ENCODE results near the gene TEX19. TPM values are rescaled to one million over a fixed set of nuclear protein-coding genes. Genes with fewer than 3 reads are reported as not detected.

TEX19 gene
- total RNA-seq, 1 experiment from 2014 or later = 0.21 TPM

DNA sequence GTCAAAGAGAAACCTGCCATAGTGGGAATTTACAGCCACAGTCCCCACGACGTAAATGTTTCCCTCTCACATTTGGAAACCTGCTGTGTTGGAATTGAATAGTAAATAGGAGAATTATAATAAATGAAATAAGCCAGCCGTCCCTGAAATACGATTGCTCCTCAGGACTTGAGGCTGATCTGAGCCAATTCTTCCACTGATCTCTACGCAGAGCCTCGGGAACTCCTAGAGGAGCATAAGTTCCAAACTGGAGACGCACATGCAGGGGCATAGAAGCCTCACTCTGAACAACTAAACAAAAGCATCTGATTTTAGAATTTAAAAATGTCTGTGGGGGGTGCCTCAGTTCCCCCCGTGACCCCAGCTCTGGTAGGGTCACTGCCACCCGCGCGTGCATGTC lies 10.2 kb upstream of the TEX19 start:
- Histone ChIP-seq H3K36me3 (ENCODE audit: control insufficient read depth, insufficient read depth, low read length) (no peaks in the 10 kb centered on the region), H3K9me3 (ENCODE audit: control insufficient read depth, insufficient read depth, low read depth, low read length) (no peaks in the 10 kb centered on the region), H3K4me1 (ENCODE audit: control insufficient read depth, insufficient read depth, low read length) (peaks cover 29% of the 10 kb centered on the region), H3K27ac (ENCODE audit: low read length) (no peak overlapping the region; the same call in 1 of the 2 replicates), H3K4me3 (ENCODE audit: low read depth in 2 of 2, low read length in 2 of 2) (no peak overlapping the region), H3K27me3 (ENCODE audit: control insufficient read depth, insufficient read depth, low read length) (no peaks in the 10 kb centered on the region)
- POLR2A ChIA-PET = no interaction called here
- CTCF ChIA-PET = no interaction called here
- in situ Hi-C loops (cut with HindIII; ENCODE audit: low pct_unique_long_range_greater_than_20kb, low sequenced_read_pairs) = loop anchor here (5.0 to 10.0 kb wide), 2 partner anchors 54 to 68 kb away; partner anchors contain the start of genes HEXD and OGFOD3
- no peak for DNase-seq (ENCODE audit: low read depth, low spot score)
- no peak for TF ChIP-seq POLR2AphosphoS5 (IDR thresholded peaks at IDR 0.05; ENCODE audit: low read depth, low read length)
- TF ChIP-seq, protein P1, sequence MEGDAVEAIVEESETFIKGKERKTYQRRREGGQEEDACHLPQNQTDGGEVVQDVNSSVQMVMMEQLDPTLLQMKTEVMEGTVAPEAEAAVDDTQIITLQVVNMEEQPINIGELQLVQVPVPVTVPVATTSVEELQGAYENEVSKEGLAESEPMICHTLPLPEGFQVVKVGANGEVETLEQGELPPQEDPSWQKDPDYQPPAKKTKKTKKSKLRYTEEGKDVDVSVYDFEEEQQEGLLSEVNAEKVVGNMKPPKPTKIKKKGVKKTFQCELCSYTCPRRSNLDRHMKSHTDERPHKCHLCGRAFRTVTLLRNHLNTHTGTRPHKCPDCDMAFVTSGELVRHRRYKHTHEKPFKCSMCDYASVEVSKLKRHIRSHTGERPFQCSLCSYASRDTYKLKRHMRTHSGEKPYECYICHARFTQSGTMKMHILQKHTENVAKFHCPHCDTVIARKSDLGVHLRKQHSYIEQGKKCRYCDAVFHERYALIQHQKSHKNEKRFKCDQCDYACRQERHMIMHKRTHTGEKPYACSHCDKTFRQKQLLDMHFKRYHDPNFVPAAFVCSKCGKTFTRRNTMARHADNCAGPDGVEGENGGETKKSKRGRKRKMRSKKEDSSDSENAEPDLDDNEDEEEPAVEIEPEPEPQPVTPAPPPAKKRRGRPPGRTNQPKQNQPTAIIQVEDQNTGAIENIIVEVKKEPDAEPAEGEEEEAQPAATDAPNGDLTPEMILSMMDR (IDR thresholded peaks at IDR 0.05) = no peak
- TF ChIP-seq, protein P2, sequence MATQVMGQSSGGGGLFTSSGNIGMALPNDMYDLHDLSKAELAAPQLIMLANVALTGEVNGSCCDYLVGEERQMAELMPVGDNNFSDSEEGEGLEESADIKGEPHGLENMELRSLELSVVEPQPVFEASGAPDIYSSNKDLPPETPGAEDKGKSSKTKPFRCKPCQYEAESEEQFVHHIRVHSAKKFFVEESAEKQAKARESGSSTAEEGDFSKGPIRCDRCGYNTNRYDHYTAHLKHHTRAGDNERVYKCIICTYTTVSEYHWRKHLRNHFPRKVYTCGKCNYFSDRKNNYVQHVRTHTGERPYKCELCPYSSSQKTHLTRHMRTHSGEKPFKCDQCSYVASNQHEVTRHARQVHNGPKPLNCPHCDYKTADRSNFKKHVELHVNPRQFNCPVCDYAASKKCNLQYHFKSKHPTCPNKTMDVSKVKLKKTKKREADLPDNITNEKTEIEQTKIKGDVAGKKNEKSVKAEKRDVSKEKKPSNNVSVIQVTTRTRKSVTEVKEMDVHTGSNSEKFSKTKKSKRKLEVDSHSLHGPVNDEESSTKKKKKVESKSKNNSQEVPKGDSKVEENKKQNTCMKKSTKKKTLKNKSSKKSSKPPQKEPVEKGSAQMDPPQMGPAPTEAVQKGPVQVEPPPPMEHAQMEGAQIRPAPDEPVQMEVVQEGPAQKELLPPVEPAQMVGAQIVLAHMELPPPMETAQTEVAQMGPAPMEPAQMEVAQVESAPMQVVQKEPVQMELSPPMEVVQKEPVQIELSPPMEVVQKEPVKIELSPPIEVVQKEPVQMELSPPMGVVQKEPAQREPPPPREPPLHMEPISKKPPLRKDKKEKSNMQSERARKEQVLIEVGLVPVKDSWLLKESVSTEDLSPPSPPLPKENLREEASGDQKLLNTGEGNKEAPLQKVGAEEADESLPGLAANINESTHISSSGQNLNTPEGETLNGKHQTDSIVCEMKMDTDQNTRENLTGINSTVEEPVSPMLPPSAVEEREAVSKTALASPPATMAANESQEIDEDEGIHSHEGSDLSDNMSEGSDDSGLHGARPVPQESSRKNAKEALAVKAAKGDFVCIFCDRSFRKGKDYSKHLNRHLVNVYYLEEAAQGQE (IDR thresholded peaks at IDR 0.05; ENCODE audit: insufficient read depth in 1 of 2, low read depth in 2 of 2, low read length in 1 of 2) = no peak
- TF ChIP-seq TCF7L2 (IDR thresholded peaks at IDR 0.05; ENCODE audit: low read depth, low read length) = no peak
- no peak for TF ChIP-seq SIN3A (IDR thresholded peaks at IDR 0.05; ENCODE audit: borderline replicate concordance, insufficient read depth, low read depth, low read length)
- intact Hi-C loops (cut with micrococcal nuclease; ENCODE audit: unreplicated experiment) = no loop called here
- BruUV-seq (replicated peaks) = no TSS peak
- ATAC-seq = no peak

- Histone ChIP-seq H3K36me3 (ENCODE audit: control insufficient read depth, insufficient read depth, low read length) (no peaks in the 10 kb centered on the region), H3K9me3 (ENCODE audit: control insufficient read depth, insufficient read depth, low read depth, low read length) (no peaks in the 10 kb centered on the region), H3K4me1 (ENCODE audit: control insufficient read depth, insufficient read depth, low read length) (peaks cover 29% of the 10 kb centered on the region), H3K4me3 (ENCODE audit: low read depth in 2 of 2, low read length in 2 of 2) (no peak overlapping the region), H3K27me3 (ENCODE audit: control insufficient read depth, insufficient read depth, low read length) (no peaks in the 10 kb centered on the region), H3K27ac (ENCODE audit: low read length) (peak overlapping the region; percentile 32)
- in situ Hi-C loops (cut with HindIII; ENCODE audit: low pct_unique_long_range_greater_than_20kb, low sequenced_read_pairs) (loop anchor here (5.0 to 10.0 kb wide), 2 partner anchors 54 to 68 kb away; partner anchors contain the start of genes HEXD and OGFOD3), intact Hi-C loops (cut with micrococcal nuclease; ENCODE audit: unreplicated experiment) (no loop called here)
- ChIA-PET POLR2A (no interaction called here), CTCF (interaction anchor here (0.8 to 1.2 kb wide), 2 partner anchors 48 to 49 kb away, joined by 4 read pairs; no protein-coding TSS in a partner anchor)
- no TSS peak for BruUV-seq (replicated peaks)
- no peak for TF ChIP-seq TCF7L2 (IDR thresholded peaks at IDR 0.05; ENCODE audit: low read depth, low read length)
- TF ChIP-seq, protein P2 (IDR thresholded peaks at IDR 0.05; ENCODE audit: insufficient read depth in 1 of 2, low read depth in 2 of 2, low read length in 1 of 2) = no peak
- TF ChIP-seq SIN3A (IDR thresholded peaks at IDR 0.05; ENCODE audit: borderline replicate concordance, insufficient read depth, low read depth, low read length) = no peak
- TF ChIP-seq, protein P1 (IDR thresholded peaks at IDR 0.05) = no peak
- TF ChIP-seq POLR2AphosphoS5 (IDR thresholded peaks at IDR 0.05; ENCODE audit: low read depth, low read length) = no peak
- no peak for DNase-seq (ENCODE audit: low read depth, low spot score)
- ATAC-seq = no peak
Measured at GRCh38 chr17:82349287-82349701, 9.8 kb upstream of the TEX19 start.
